IPS-18a (cell line): Measurements from ENCODE around the gene MNS1.

ENCODE experiments used
- H3K27ac ChIP-seq: one replicate; pipeline ENCODE4 v1.5.1; 2013; ENCODE audit warnings: low read length
- H3K27me3 ChIP-seq: one replicate; pipeline ENCODE4 v1.6.1; 2013; ENCODE audit warnings: mild to moderate bottlenecking, low read length; ENCODE audit not compliant: control insufficient read depth, insufficient read depth
- H3K36me3 ChIP-seq: one replicate; pipeline ENCODE4 v1.6.1; 2013; ENCODE audit warnings: low read depth, low read length; ENCODE audit not compliant: control insufficient read depth
- H3K4me1 ChIP-seq: one replicate; pipeline ENCODE4 v1.6.1; 2013; ENCODE audit warnings: low read depth, low read length; ENCODE audit not compliant: control insufficient read depth
- H3K4me3 ChIP-seq: one replicate; pipeline ENCODE4 v1.5.1; 2013; ENCODE audit warnings: low read length
- H3K9ac ChIP-seq: one replicate; pipeline ENCODE4 v1.6.1; 2013; ENCODE audit warnings: mild to moderate bottlenecking, low read length, moderate library complexity
- H3K9me3 ChIP-seq: one replicate; pipeline ENCODE4 v1.6.1; 2013; ENCODE audit warnings: low read depth, low read length; ENCODE audit not compliant: control insufficient read depth

The MNS1 gene

GRCh38 chr15:56394909-56395308 lies 70.0 kb downstream of the MNS1 start:
- Histone ChIP-seq H3K4me1 (no peaks in the 10 kb centered on the region), H3K27me3 (no peaks in the 10 kb centered on the region), H3K36me3 (no peaks in the 10 kb centered on the region), H3K27ac (no peak overlapping the region), H3K4me3 (no peak overlapping the region), H3K9me3 (peaks cover 4% of the 10 kb centered on the region), H3K9ac (no peak overlapping the region)

GRCh38 chr15:56393277-56393676 lies 71.7 kb downstream of the MNS1 start:
- Histone ChIP-seq H3K9ac (no peak overlapping the region), H3K36me3 (no peaks in the 10 kb centered on the region), H3K9me3 (no peaks in the 10 kb centered on the region), H3K27ac (no peak overlapping the region), H3K4me3 (no peak overlapping the region), H3K4me1 (no peaks in the 10 kb centered on the region), H3K27me3 (no peaks in the 10 kb centered on the region)

- Histone ChIP-seq H3K36me3 (no peaks in the 10 kb centered on the region), H3K27me3 (no peaks in the 10 kb centered on the region)
These were observed 74.1 kb downstream of the MNS1 start for GRCh38 chr15:56390739-56391267.

GRCh38 chr15:56385908-56386307 lies 79.0 kb downstream of the MNS1 start:
- H3K27me3 ChIP-seq = no peaks in the 10 kb centered on the region
- no peak overlapping the region for H3K4me3 ChIP-seq
- no peaks in the 10 kb centered on the region for H3K4me1 ChIP-seq
- H3K36me3 ChIP-seq = no peaks in the 10 kb centered on the region
- no peak overlapping the region for H3K9ac ChIP-seq
- H3K9me3 ChIP-seq = no peaks in the 10 kb centered on the region
- H3K27ac ChIP-seq = no peak overlapping the region

More at GRCh38 chr15:56390739-56391267, 74.1 kb downstream of the MNS1 start:
- Histone ChIP-seq H3K4me1 (no peaks in the 10 kb centered on the region), H3K27ac (no peak overlapping the region), H3K9ac (no peak overlapping the region), H3K9me3 (no peaks in the 10 kb centered on the region), H3K4me3 (no peak overlapping the region)

GRCh38 chr15:56383010-56383409 lies 81.9 kb downstream of the MNS1 start:
- Histone ChIP-seq H3K27ac (no peak overlapping the region), H3K9ac (no peak overlapping the region), H3K27me3 (no peaks in the 10 kb centered on the region), H3K9me3 (no peaks in the 10 kb centered on the region), H3K4me3 (no peak overlapping the region), H3K36me3 (no peaks in the 10 kb centered on the region), H3K4me1 (no peaks in the 10 kb centered on the region)
